GM12878 (cell line): ENCODE data around the gene UBE2C. TPM values are rescaled to one million over a fixed set of nuclear protein-coding genes. Genes with fewer than 3 reads are reported as not detected.

Experiments used
- ATAC-seq: fragments of 200-7000 bp; cut with Tn5 transposase; 3 replicates; pipeline ENCODE4 v1.9.1; 2020; ENCODE audit warnings: mild to moderate bottlenecking, moderate library complexity
- BruUV-seq: library from RNA; stranded (reverse); fragments of 400-500 nt; replicated peaks from 2 replicates; lab custom pipeline; 2021; lab: Mats Ljungman, UMichigan
- CTCF ChIA-PET: fragments of 300-600 bp; sonication (Branson Sonifier 250); formaldehyde crosslinking; extraction: SDS; loops from one replicate; lab custom pipeline; 2021; ENCODE audit warnings: inconsistent platforms; lab: Yijun Ruan, JAX
- POLR2A ChIA-PET: fragments of 350-600 bp; formaldehyde crosslinking; extraction: SDS; loops from one replicate; lab custom pipeline; 2021; ENCODE audit warnings: inconsistent platforms; lab: Charles Lee
- RAD21 ChIA-PET: fragments of 300-600 bp; sonication (Branson Sonifier 250); formaldehyde crosslinking; loops from one replicate; lab custom pipeline; 2023; ENCODE audit warnings: antibody characterized with exemption; ENCODE audit not compliant: unreplicated experiment; lab: Charles Lee
- SMC1A ChIA-PET: fragments of 300-600 bp; sonication (Branson Sonifier 250); formaldehyde crosslinking; loops from one replicate; lab custom pipeline; 2023; ENCODE audit not compliant: unreplicated experiment, uncharacterized antibody; lab: Charles Lee
- DNase-seq: peaks from one replicate; pipeline ENCODE4 v3.0.0-alpha.2; 2011; ENCODE audit warnings: low read depth, low spot score
- FAIRE-seq: peaks from 3 replicates; lab custom pipeline; 2011; peaks lifted over from hg19 to GRCh38; lab: Jason Lieb, UNC
- H2AFZ ChIP-seq: 2 replicates; pipeline ENCODE4 v1.6.0; 2011; ENCODE audit warnings: low read depth, low read length, control low read depth; ENCODE audit not compliant: control insufficient read depth
- H3K27ac ChIP-seq: 2 replicates; pipeline ENCODE4 v1.5.1; 2011; ENCODE audit warnings: control low read depth; ENCODE audit not compliant: control insufficient read depth, insufficient read depth
- H3K27me3 ChIP-seq, 2 experiments: replicated peaks in 1 of 2; 2 replicates each; pipeline versions ENCODE4 v1.6.0 to v1.6.1; 2011; ENCODE audit warnings: low read length in 1 of 2; ENCODE audit not compliant: control insufficient read depth in 2 of 2, insufficient read depth in 2 of 2
- H3K36me3 ChIP-seq, 2 experiments: 2 replicates each; pipeline ENCODE4 v1.5.1; 2011; ENCODE audit warnings: low read length in 1 of 2; ENCODE audit not compliant: control insufficient read depth in 2 of 2, insufficient read depth in 2 of 2
- H3K4me1 ChIP-seq: 2 replicates; pipeline ENCODE4 v1.6.1; 2011; ENCODE audit warnings: mild to moderate bottlenecking, low read length, moderate library complexity, mixed read lengths; ENCODE audit not compliant: control insufficient read depth, insufficient read depth
- H3K4me2 ChIP-seq: 2 replicates; pipeline ENCODE4 v1.6.0; 2011; ENCODE audit warnings: control low read depth; ENCODE audit not compliant: control insufficient read depth, insufficient read depth
- H3K4me3 ChIP-seq: fragments of 200-600 bp; sonication (generic); 2 replicates; pipeline ENCODE4 v1.5.1; 2016
- H3K79me2 ChIP-seq: 2 replicates; pipeline ENCODE4 v1.6.0; 2011; ENCODE audit warnings: low read length; ENCODE audit not compliant: control insufficient read depth, insufficient read depth
- H3K9ac ChIP-seq: 2 replicates; pipeline ENCODE4 v1.8.0; 2011; ENCODE audit warnings: low read length, control low read depth, mixed read lengths; ENCODE audit not compliant: control insufficient read depth, insufficient read depth
- H3K9me3 ChIP-seq: replicated peaks from 3 replicates; pipeline ENCODE4 v1.5.1; 2011; ENCODE audit warnings: mild to moderate bottlenecking, low read length; ENCODE audit not compliant: control insufficient read depth, insufficient read depth
- H4K20me1 ChIP-seq: 2 replicates; pipeline ENCODE4 v1.6.0; 2011; ENCODE audit not compliant: control insufficient read depth, insufficient read depth
- BMI1 ChIP-seq: fragments of 450-650 bp; IDR thresholded peaks from 2 replicates; pipeline ENCODE4 v1.6.1; 2016; ENCODE audit warnings: mild to moderate bottlenecking, moderate library complexity, borderline replicate concordance
- CTCF ChIP-seq, 3 experiments: IDR thresholded peaks in 2 of 3; conservative IDR thresholded peaks in 1 of 3; 2 replicates each; pipeline ENCODE4 v1.5.1; 2011; ENCODE audit warnings: low read depth in 3 of 3, low read length in 3 of 3, mild to moderate bottlenecking in 3 of 3, control low read depth in 2 of 3, moderate library complexity in 2 of 3, inconsistent platforms in 1 of 3, mixed read lengths in 1 of 3; ENCODE audit not compliant: control insufficient read depth in 2 of 3, insufficient read depth in 1 of 3; ENCODE audit errors: extremely low read depth in 1 of 3
- HDGF ChIP-seq: fragments of 450-650 bp; IDR thresholded peaks from 2 replicates; pipeline ENCODE4 v1.6.1; 2016; ENCODE audit warnings: antibody characterized with exemption
- MAX ChIP-seq: IDR thresholded peaks from 2 replicates; pipeline ENCODE4 v1.6.1; 2012; ENCODE audit warnings: low read depth, low read length, improper control_type of control experiment
- PRDM15 ChIP-seq: fragments of 450-650 bp; formaldehyde crosslinking; IDR thresholded peaks from 2 replicates; pipeline ENCODE4 v1.4.0; 2020; ENCODE audit warnings: mild to moderate bottlenecking, moderate library complexity
- RAD21 ChIP-seq: IDR thresholded peaks from 2 replicates; pipeline ENCODE4 v1.6.1; 2011; ENCODE audit warnings: mild to moderate bottlenecking, low read depth, low read length, moderate library complexity; ENCODE audit not compliant: insufficient read depth
- SMC3 ChIP-seq: IDR thresholded peaks from 2 replicates; pipeline ENCODE4 v1.6.1; 2011; ENCODE audit warnings: low read length, improper control_type of control experiment, borderline replicate concordance
- YY1 ChIP-seq: IDR thresholded peaks from 2 replicates; pipeline ENCODE4 v1.6.1; 2011; ENCODE audit warnings: low read depth, mild to moderate bottlenecking, low read length
- WGBS: methylation state at CpG from one replicate; pipeline ENCODE4 v1.1.6; 2016; ENCODE audit warnings: low lambda C conversion rate; ENCODE audit not compliant: insufficient replicate concordance, insufficient coverage; ENCODE audit errors: missing lambda C conversion rate; 5-methylcytosine and 5-hydroxymethylcytosine counted together
- in situ Hi-C: fragments of 300-500 bp; cut with MboI; formaldehyde crosslinking; loops from 9 replicates; pipeline ENCODE4 v1.14.3; 2018; ENCODE audit warnings: mixed read lengths
- intact Hi-C: fragments of 100-400 bp; cut with micrococcal nuclease; formaldehyde crosslinking; loops from one replicate; pipeline ENCODE4 v1.14.2; 2022; ENCODE audit not compliant: unreplicated experiment
- polyA plus RNA-seq, 11 experiments: library from polyadenylated mRNA; depleted of rRNA in 4 of 11; unstranded in 6 of 11; stranded (reverse) in 5 of 11; fragments of >200 nt; fragmentation: Nextera tagmentation in 4 of 11; fragmentation: Illumina TruSeq in 1 of 11; extraction: Ambion mirVana in 4 of 11; extraction: Trizol in 1 of 11; gene quantifications; 1 replicate in 1 of 11; 2 replicates in 10 of 11; pipeline versions ENCODE4 v1.2.1 to v1.2.3, GENCODE V29; 2011 to 2016; ENCODE audit warnings: inconsistent platforms in 2 of 11, missing spikeins in 2 of 11, low read depth in 1 of 11
- total RNA-seq, 4 experiments: library from RNA; depleted of rRNA in 3 of 4; stranded (reverse); fragments of >200 nt in 3 of 4; fragmentation: Illumina TruSeq in 1 of 4; extraction: Trizol in 1 of 4; gene quantifications; 2 replicates each; pipeline versions ENCODE4 v1.2.1 to v1.2.3, GENCODE V29; 2013 to 2021

The UBE2C gene
- total and polyA plus RNA-seq, 10 of the 15 experiments (the other 5 are each of a cell fraction or from before 2014, with no cell fraction given): 86.2 to 412 (median 176) TPM

GRCh38 chr20:45798935-45799642, 13.4 kb upstream of the UBE2C start:
- FAIRE-seq: peak; percentile 47
- Histone ChIP-seq H3K79me2 (no peaks in the 10 kb centered on the region), H3K36me3 (peaks cover 2 to 19% of the 10 kb centered on the region in 2 experiments)

More at GRCh38 chr20:45798935-45799642, 13.4 kb upstream of the UBE2C start:
- intact Hi-C loops (loop anchor here (1.0 kb wide), 1 partner anchor 164 kb away; no protein-coding TSS in a partner anchor), in situ Hi-C loops (no loop called here)
- ChIA-PET RAD21 (interaction anchor here (0.6 to 3.1 kb wide), 19 partner anchors 15 to 560 kb away, joined by 3 to 22 read pairs (median 3); partner anchors contain the start of genes ZNF335 and ZSWIM1), SMC1A (interaction anchor here (0.6 to 2.8 kb wide), 31 partner anchors 9 to 300 kb away, joined by 3 to 35 read pairs (median 3); partner anchors contain the start of genes CTSA, NEURL2 and PCIF1), POLR2A (interaction anchor here (0.7 to 1.1 kb wide), 4 partner anchors 58 to 438 kb away, joined by 3 read pairs; partner anchors contain the start of gene ACOT8), CTCF (interaction anchor here (0.6 to 5.0 kb wide), 55 partner anchors 8 to 822 kb away, joined by 3 to 120 read pairs (median 5); partner anchors contain the start of genes ACOT8, CTSA, NEURL2 and PCIF1)
- no TSS peak for BruUV-seq
- 25% methylated on average over 4 of the region's 4 CpGs for WGBS
- ATAC-seq (peak; percentile 99), DNase-seq (no peak)
- Histone ChIP-seq H3K9me3 (no peaks in the 10 kb centered on the region), H3K27ac (no peak overlapping the region), H3K4me2 (no peak overlapping the region), H3K27me3 (no peaks in the 10 kb centered on the region), H3K9ac (no peak overlapping the region), H4K20me1 (no peaks in the 10 kb centered on the region), H3K4me1 (no peaks in the 10 kb centered on the region), H2AFZ (no peak overlapping the region), H3K4me3 (no peak overlapping the region)
- TF ChIP-seq BMI1 (no peak), HDGF (0 out of 2 replicates have a peak, but pooled peaks have one; percentile 51), PRDM15 (CRISPR knock-in tag) (no peak), MAX (no peak), RAD21 (peak; percentile 66), YY1 (0 out of 2 replicates have a peak, but pooled peaks have one; percentile 44), CTCF (IDR thresholded peaks at IDR 0.05 in 2 of 3, conservative IDR thresholded peaks at IDR 0.05 in 1 of 3; ENCODE audit: control insufficient read depth in 2 of 3, extremely low read depth in 1 of 3, insufficient read depth in 1 of 3, low read depth in 3 of 3, low read length in 3 of 3) (peak; percentile 69 to 78 (median 73)), SMC3 (peak; percentile 42; the same call in 1 of the 2 replicates)
